HepG2 (cell line): ENCODE results near the gene KDM5C. TPM values are rescaled to one million over a fixed set of nuclear protein-coding genes. Genes with fewer than 3 reads are reported as not detected.

Experiments used
- ATAC-seq: fragments of 200-7000 bp; cut with Tn5 transposase; 3 replicates; pipeline ENCODE4 v1.9.1; 2020; ENCODE audit warnings: mild to moderate bottlenecking, moderate library complexity
- BruUV-seq: library from RNA; stranded (reverse); fragments of 400-500 nt; replicated peaks from 2 replicates; lab custom pipeline; 2021; lab: Mats Ljungman, UMichigan
- CTCF ChIA-PET: fragments of 300-600 bp; formaldehyde crosslinking; extraction: SDS; loops from one replicate; lab custom pipeline; 2021; ENCODE audit warnings: low total read pairs, inconsistent platforms, low intra/inter-chr PET ratio; lab: Yijun Ruan, JAX
- POLR2A ChIA-PET: fragments of 350-600 bp; sonication (Branson Sonifier 250); formaldehyde crosslinking; loops from one replicate; lab custom pipeline; 2020; ENCODE audit warnings: antibody characterized with exemption, inconsistent platforms; lab: Yijun Ruan, JAX
- DNase-seq: peaks from one replicate; pipeline ENCODE4 v3.0.0-alpha.2; 2015; ENCODE audit warnings: low spot score
- FAIRE-seq: peaks from 3 replicates; lab custom pipeline; 2011; peaks lifted over from hg19 to GRCh38; lab: Jason Lieb, UNC
- H2AFZ ChIP-seq: one replicate; pipeline ENCODE4 v1.6.1; 2011; ENCODE audit warnings: low read length, inconsistent platforms
- H3K27ac ChIP-seq: fragments of 300-600 bp; 3 replicates; pipeline ENCODE4 v1.8.0; 2011; ENCODE audit warnings: mixed run types, mild to moderate bottlenecking, mixed read lengths, low read length, inconsistent platforms; ENCODE audit not compliant: insufficient read depth; ENCODE audit errors: extremely low read length
- H3K27me3 ChIP-seq, 2 experiments: fragments of 200-600 bp in 1 of 2; 2 replicates in 1 of 2; 3 replicates in 1 of 2; pipeline versions ENCODE4 v1.6.0 to v1.8.0; 2011; ENCODE audit warnings: low read length in 2 of 2, mild to moderate bottlenecking in 2 of 2, moderate library complexity in 2 of 2, inconsistent platforms in 1 of 2; ENCODE audit not compliant: insufficient read depth in 2 of 2, control insufficient read depth in 1 of 2
- H3K36me3 ChIP-seq, 2 experiments: fragments of 200-600 bp in 1 of 2; replicated peaks in 1 of 2; 2 replicates in 1 of 2; 3 replicates in 1 of 2; pipeline versions ENCODE4 v1.5.1 to v1.8.0; 2011; ENCODE audit warnings: low read length in 2 of 2, inconsistent platforms in 1 of 2; ENCODE audit not compliant: insufficient read depth in 2 of 2, control insufficient read depth in 1 of 2
- H3K4me1 ChIP-seq: 2 replicates; pipeline ENCODE4 v1.5.1; 2012; ENCODE audit warnings: low read length, inconsistent platforms; ENCODE audit not compliant: insufficient read depth
- H3K4me2 ChIP-seq: 2 replicates; pipeline ENCODE4 v1.6.0; 2011; ENCODE audit warnings: low read depth, low read length, inconsistent platforms
- H3K4me3 ChIP-seq, 3 experiments: fragments of 200-600 bp in 1 of 3; sonication (generic), shearing (Covaris generic) in 1 of 3; replicated peaks in 1 of 3; 2 replicates each; pipeline ENCODE4 v1.5.1; 2011 to 2016; ENCODE audit warnings: low read length in 3 of 3, inconsistent platforms in 2 of 3, low read depth in 2 of 3, mild to moderate bottlenecking in 2 of 3, control low read depth in 1 of 3, mixed read lengths in 1 of 3; ENCODE audit not compliant: insufficient read depth in 1 of 3
- H3K79me2 ChIP-seq: one replicate; pipeline ENCODE4 v1.6.1; 2011; ENCODE audit warnings: low read length, inconsistent platforms; ENCODE audit not compliant: insufficient read depth
- H3K9ac ChIP-seq: 2 replicates; pipeline ENCODE4 v1.6.0; 2011; ENCODE audit warnings: mild to moderate bottlenecking, low read depth, low read length, inconsistent platforms; ENCODE audit not compliant: insufficient read depth
- H3K9me3 ChIP-seq: 2 replicates; pipeline ENCODE4 v1.5.1; 2012; ENCODE audit warnings: mild to moderate bottlenecking, low read length
- H4K20me1 ChIP-seq: 2 replicates; pipeline ENCODE4 v1.6.0; 2011; ENCODE audit warnings: inconsistent platforms, mild to moderate bottlenecking, low read length, moderate library complexity; ENCODE audit not compliant: insufficient read depth
- BRD4 ChIP-seq: sonication (generic); formaldehyde crosslinking; IDR thresholded peaks from 2 replicates; pipeline ENCODE4 v1.4.0; 2020; ENCODE audit warnings: missing genetic modification reagents
- MTA3 ChIP-seq: sonication (generic); formaldehyde crosslinking; IDR thresholded peaks from 2 replicates; pipeline ENCODE4 v1.4.0; 2020; ENCODE audit warnings: missing genetic modification reagents
- PATZ1 ChIP-seq: sonication (generic); formaldehyde crosslinking; IDR thresholded peaks from 2 replicates; pipeline ENCODE4 v1.4.0; 2020; ENCODE audit warnings: missing genetic modification reagents
- ZBTB38 ChIP-seq: sonication (generic); formaldehyde crosslinking; IDR thresholded peaks from 2 replicates; pipeline ENCODE4 v1.5.1; 2020; ENCODE audit warnings: mild to moderate bottlenecking, missing genetic modification reagents
- ZNF160 ChIP-seq: sonication (generic); formaldehyde crosslinking; IDR thresholded peaks from 2 replicates; pipeline ENCODE4 v1.8.0; 2022; ENCODE audit warnings: mild to moderate bottlenecking, inconsistent platforms, missing genetic modification reagents
- WGBS: methylation state at CpG from one replicate; pipeline ENCODE4 v1.1.6; 2017; ENCODE audit warnings: low lambda C conversion rate; 5-methylcytosine and 5-hydroxymethylcytosine counted together
- in situ Hi-C: cut with HindIII; loops from 2 replicates; pipeline ENCODE4 v1.10.0; 2017; ENCODE audit warnings: low pct_unique_long_range_greater_than_20kb; ENCODE audit not compliant: extremely low pct_ligation_motif_present
- intact Hi-C: fragments of 100-400 bp; cut with micrococcal nuclease; formaldehyde crosslinking; loops from one replicate; pipeline ENCODE4 v1.10.0; 2022; ENCODE audit not compliant: unreplicated experiment
- polyA plus RNA-seq, 8 experiments: library from polyadenylated mRNA; depleted of rRNA in 3 of 8; stranded (reverse) in 7 of 8; unstranded in 1 of 8; fragments of >200 nt; fragmentation: Illumina TruSeq in 4 of 8; extraction: Trizol in 4 of 8; gene quantifications; 2 replicates each; pipeline versions ENCODE4 v1.2.1 to v1.2.3, GENCODE V29; 2011 to 2016; ENCODE audit warnings: low read depth in 4 of 8, missing spikeins in 1 of 8, mixed read lengths in 1 of 8; ENCODE audit not compliant: insufficient read depth in 1 of 8
- total RNA-seq, 5 experiments: library from RNA; depleted of rRNA; stranded (reverse); fragments of >200 nt; fragmentation: Illumina TruSeq; extraction: Trizol; gene quantifications; 2 replicates each; pipeline ENCODE4 v1.2.3, GENCODE V29; 2016; ENCODE audit warnings: low read depth in 1 of 5
- TF ChIP-seq, protein P1 (sequence below): sonication (generic); formaldehyde crosslinking; IDR thresholded peaks from 2 replicates; pipeline ENCODE4 v1.5.0; 2020; ENCODE audit warnings: mild to moderate bottlenecking, missing genetic modification reagents, borderline replicate concordance
- TF ChIP-seq, protein P2 (sequence below): sonication (generic); formaldehyde crosslinking; IDR thresholded peaks from 2 replicates; pipeline ENCODE4 v1.5.1; 2020; ENCODE audit warnings: mild to moderate bottlenecking, missing genetic modification reagents
- TF ChIP-seq, protein P3 (sequence below): sonication (generic); formaldehyde crosslinking; IDR thresholded peaks from 2 replicates; pipeline ENCODE4 v1.8.0; 2022; ENCODE audit warnings: missing genetic modification reagents, mild to moderate bottlenecking, borderline replicate concordance

KDM5C gene
- total and polyA plus RNA-seq, 2 of the 13 experiments (the other 11 are each of a cell fraction or from before 2014, with no cell fraction given) = 32.5 to 34.0 TPM

- TF ChIP-seq, protein P1, sequence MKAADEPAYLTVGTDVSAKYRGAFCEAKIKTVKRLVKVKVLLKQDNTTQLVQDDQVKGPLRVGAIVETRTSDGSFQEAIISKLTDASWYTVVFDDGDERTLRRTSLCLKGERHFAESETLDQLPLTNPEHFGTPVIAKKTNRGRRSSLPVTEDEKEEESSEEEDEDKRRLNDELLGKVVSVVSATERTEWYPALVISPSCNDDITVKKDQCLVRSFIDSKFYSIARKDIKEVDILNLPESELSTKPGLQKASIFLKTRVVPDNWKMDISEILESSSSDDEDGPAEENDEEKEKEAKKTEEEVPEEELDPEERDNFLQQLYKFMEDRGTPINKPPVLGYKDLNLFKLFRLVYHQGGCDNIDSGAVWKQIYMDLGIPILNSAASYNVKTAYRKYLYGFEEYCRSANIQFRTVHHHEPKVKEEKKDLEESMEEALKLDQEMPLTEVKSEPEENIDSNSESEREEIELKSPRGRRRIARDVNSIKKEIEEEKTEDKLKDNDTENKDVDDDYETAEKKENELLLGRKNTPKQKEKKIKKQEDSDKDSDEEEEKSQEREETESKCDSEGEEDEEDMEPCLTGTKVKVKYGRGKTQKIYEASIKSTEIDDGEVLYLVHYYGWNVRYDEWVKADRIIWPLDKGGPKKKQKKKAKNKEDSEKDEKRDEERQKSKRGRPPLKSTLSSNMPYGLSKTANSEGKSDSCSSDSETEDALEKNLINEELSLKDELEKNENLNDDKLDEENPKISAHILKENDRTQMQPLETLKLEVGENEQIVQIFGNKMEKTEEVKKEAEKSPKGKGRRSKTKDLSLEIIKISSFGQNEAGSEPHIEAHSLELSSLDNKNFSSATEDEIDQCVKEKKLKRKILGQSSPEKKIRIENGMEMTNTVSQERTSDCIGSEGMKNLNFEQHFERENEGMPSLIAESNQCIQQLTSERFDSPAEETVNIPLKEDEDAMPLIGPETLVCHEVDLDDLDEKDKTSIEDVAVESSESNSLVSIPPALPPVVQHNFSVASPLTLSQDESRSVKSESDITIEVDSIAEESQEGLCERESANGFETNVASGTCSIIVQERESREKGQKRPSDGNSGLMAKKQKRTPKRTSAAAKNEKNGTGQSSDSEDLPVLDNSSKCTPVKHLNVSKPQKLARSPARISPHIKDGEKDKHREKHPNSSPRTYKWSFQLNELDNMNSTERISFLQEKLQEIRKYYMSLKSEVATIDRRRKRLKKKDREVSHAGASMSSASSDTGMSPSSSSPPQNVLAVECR = no peak
- TF ChIP-seq BRD4 = no peak
- TF ChIP-seq MTA3 (CRISPR knock-in tag) = no peak
- no peak for TF ChIP-seq ZNF160
- TF ChIP-seq PATZ1 (CRISPR knock-in tag) = no peak
- no peak for TF ChIP-seq ZBTB38 (CRISPR knock-in tag)
These were observed 24.5 kb upstream of the KDM5C start (continued) for GRCh38 chrX:53249408-53250042.

GRCh38 chrX:53247928-53248327 is 22.9 kb upstream of the KDM5C start:
- in situ Hi-C loops (no loop called here), intact Hi-C loops (no loop called here)
- TF ChIP-seq, protein P2, sequence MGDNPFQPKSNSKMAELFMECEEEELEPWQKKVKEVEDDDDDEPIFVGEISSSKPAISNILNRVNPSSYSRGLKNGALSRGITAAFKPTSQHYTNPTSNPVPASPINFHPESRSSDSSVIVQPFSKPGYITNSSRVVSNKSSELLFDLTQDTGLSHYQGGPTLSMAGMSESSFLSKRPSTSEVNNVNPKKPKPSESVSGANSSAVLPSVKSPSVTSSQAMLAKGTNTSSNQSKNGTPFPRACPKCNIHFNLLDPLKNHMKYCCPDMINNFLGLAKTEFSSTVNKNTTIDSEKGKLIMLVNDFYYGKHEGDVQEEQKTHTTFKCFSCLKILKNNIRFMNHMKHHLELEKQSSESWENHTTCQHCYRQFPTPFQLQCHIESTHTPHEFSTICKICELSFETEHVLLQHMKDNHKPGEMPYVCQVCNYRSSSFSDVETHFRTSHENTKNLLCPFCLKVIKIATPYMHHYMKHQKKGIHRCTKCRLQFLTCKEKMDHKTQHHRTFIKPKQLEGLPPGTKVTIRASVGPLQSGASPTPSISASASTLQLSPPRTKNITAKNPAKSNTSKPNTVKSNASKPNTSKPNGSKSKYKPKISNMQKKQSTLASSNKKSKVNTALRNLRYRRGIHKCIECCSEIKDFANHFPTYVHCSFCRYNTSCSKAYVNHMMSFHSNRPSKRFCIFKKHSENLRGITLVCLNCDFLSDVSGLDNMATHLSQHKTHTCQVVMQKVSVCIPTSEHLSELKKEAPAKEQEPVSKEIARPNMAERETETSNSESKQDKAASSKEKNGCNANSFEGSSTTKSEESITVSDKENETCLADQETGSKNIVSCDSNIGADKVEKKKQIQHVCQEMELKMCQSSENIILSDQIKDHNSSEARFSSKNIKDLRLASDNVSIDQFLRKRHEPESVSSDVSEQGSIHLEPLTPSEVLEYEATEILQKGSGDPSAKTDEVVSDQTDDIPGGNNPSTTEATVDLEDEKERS (CRISPR knock-in tag) = no peak
- TF ChIP-seq, protein P3, sequence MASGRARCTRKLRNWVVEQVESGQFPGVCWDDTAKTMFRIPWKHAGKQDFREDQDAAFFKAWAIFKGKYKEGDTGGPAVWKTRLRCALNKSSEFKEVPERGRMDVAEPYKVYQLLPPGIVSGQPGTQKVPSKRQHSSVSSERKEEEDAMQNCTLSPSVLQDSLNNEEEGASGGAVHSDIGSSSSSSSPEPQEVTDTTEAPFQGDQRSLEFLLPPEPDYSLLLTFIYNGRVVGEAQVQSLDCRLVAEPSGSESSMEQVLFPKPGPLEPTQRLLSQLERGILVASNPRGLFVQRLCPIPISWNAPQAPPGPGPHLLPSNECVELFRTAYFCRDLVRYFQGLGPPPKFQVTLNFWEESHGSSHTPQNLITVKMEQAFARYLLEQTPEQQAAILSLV (CRISPR knock-in tag) = no peak

More at GRCh38 chrX:53247928-53248327, 22.9 kb upstream of the KDM5C start:
- H3K27ac ChIP-seq = no peak overlapping the region
- FAIRE-seq = no peak
- H3K27me3 ChIP-seq = no peaks in the 10 kb centered on the region
- H2AFZ ChIP-seq = no peak overlapping the region
- no peaks in the 10 kb centered on the region for H4K20me1 ChIP-seq
- 80% methylated on average over 1 of the region's 10 CpGs for WGBS
- H3K36me3 ChIP-seq = no peaks in the 10 kb centered on the region
- H3K9me3 ChIP-seq = no peaks in the 10 kb centered on the region
- H3K79me2 ChIP-seq = no peaks in the 10 kb centered on the region
- H3K4me1 ChIP-seq = no peaks in the 10 kb centered on the region
- CTCF ChIA-PET = no interaction called here
- no peak for DNase-seq
- H3K9ac ChIP-seq = no peak overlapping the region
- POLR2A ChIA-PET = no interaction called here
- no peak overlapping the region for H3K4me2 ChIP-seq
- ATAC-seq = no peak
- BruUV-seq = no TSS peak
- H3K4me3 ChIP-seq = no peak overlapping the region
